ENCODE results near the gene ITGA2B.
"Not testable (repeated sequence)": the region's sequence is repeated elsewhere in the genome, so short reads cannot be mapped to it uniquely, and the experiment has no call there.

Gene ITGA2B

GRCh38 chr17:44390250-44390870 lies 911 bp upstream of the ITGA2B start:
- DNase-seq, result no peak

DNA sequence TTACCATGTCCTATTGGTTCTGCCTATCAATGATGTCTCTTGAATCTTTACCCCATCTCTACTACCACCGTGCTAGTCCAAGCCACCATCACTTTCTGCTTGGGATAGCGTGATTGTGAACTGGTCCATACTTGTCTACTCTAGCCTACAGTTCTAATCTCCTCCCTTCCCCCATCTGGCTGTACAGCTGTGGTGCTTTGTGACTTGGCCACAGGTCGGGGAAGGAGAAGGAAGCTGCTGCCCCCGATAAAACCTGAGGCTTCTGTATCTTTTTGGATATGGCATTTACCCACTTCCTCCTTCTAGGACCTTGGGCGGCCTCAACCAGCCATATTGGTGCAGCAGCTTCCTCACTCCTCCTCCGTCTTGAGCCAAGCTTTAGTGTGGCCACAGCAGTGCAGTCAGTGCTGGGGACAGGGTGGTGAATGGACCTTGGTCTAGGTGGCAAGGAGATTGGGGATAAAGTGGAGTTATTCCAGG lies 314 bp upstream of the ITGA2B start:
- no peak for DNase-seq

GRCh38 chr17:44387804-44388203 lies 1.6 kb downstream of the ITGA2B start:
- no peak for DNase-seq

DNA sequence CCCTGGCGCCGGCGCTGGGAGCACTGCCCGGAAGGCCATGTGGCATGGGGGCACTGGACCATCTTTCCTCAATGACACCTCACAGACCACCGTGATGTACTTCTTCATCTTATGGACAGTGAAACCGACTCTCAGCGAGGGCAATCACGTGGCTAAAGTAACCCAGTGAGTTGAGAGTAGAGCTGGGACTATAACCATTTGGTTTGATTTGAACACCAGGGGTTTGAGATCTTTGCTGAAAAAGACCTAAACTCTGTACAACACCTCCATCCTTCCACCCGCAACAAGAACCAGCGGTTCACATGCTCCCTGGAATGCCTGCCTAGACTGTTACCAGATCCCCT lies 3.3 kb downstream of the ITGA2B start:
- no peak for DNase-seq

DNA sequence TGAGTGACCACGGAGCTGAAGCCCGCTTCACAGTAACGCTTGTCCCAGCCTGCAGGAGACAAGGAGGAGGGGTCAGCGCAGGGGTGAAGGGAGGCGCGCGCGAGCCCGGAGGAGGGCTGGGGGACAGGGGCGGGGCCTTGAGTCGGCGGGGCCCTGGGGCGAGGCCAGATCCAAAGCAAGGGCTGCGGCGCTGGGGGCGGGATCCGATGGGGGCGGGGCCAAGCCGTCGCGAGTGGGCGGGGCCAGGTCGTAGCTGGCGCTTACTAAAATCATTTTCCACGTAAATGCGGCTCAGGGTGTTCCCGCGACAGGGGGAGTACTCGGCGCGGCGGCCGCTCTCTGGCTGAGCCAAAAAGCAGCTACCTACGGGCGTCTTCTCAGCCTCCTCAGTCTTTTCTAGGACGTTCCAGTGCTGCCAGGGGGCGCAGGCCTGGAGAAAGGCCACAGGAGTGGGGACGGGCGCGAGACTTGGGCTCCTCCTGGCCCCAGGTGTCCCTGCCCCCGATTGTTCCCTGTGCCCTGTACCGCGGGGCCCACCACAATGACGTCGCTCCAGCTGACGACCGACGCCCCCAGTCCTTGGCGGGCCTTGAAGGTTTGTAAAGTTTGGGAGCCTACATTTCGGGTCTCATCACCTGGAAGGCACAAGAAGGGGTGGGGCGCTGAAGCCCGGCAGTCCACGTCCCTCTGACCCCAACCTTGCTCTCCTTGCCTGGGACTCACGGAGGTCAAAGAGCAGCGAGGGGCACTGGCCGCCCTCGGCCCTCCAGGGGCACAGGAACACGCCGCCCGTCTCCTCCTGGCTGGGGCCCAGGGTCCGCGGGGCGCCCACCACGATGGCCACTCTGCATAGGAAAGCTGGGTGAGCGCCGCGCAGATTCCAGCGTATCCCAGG lies 3.9 kb downstream of the ITGA2B start:
- peak; percentile 87 to 90 for DNase-seq

- no peak for DNase-seq
Measured at GRCh38 chr17:44384823-44385286, 4.6 kb downstream of the ITGA2B start.

- DNase-seq, result no peak
Measured at GRCh38 chr17:44384281-44384822, 5.1 kb downstream of the ITGA2B start.

- no peak for DNase-seq
Measured at GRCh38 chr17:44383861-44384260, 5.6 kb downstream of the ITGA2B start.

DNA sequence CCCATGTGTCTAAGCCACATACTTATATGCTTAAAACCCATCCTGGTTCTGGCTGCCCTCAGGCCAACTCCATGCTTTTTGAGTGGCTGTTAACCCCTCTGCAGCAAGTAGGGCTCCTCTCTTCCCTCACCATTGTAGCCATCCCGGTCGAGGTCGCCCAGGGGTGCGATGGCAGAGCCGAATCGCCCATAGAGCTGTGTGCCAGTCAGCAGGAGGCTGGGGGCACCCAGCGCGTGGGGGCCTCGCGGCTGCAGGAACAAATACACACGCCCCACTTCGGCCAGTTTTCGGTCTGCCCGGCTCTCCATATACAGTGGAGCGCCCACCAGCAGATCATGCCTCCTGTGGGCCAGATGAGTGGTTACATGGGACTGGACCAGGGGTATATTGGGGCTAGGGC lies 6.1 kb downstream of the ITGA2B start:
- no peak for DNase-seq

DNA sequence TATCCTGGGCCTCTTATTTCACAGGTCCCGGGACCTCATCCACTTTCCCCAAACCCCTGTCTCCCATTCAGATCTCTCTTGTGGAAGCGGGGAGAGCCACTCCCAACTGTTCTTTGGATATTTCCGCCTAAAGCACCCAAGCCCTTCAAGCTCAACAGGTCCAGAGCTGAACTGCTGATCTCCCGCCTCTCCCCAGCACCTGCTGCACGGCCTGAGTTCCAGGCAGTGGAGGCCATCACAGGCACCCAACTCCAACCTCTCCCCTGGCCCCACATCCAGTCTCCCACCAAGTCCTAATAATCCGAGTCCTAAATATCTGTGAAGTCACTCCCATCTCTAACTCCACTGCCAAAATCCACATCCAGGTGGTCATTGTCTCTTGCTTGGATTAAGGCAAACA lies 6.5 kb downstream of the ITGA2B start:
- no peak for DNase-seq

- DNase-seq, result no peak
Measured at GRCh38 chr17:44381810-44382305, 7.6 kb downstream of the ITGA2B start.

DNA sequence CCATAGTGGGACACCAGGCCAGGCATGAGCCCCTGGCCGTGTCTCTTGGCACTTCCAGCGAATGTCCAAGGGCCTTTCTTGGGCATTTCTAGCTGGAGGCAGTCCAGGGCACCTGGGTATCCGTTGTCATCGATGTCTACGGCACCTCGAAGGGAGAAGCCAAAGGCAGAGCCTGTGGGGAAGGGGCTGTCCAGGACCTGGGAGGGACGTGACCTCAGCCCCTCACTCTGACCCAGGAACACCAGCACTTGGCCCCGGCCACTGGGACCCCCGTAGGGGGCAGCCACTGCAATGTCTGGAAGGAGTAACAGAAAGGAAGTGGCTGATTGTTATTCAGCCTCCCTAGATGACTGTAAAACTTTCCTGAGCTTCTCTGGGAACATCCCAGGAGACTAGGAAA lies 8.7 kb downstream of the ITGA2B start:
- no peak for DNase-seq

DNA sequence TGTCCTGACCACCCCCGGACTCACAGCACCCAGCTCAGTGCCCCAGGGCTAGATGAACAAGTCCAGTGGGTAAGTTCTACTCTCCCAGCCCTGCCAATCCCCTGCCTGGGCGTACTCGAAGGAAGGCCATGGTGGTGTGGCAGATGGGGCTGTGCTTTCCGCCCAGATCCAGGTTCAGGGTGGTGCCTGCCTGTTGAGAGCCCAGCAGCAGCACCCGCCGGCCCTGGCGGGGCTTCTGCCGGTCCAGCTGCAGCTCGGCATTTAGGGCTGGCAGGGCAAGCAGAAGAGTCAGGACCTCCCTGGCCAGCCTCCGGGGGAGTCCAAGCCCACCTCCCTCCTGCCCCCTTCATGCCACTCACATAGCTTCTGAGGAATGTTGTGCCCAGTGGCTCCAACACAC lies 9.6 kb downstream of the ITGA2B start:
- no peak for DNase-seq

DNA sequence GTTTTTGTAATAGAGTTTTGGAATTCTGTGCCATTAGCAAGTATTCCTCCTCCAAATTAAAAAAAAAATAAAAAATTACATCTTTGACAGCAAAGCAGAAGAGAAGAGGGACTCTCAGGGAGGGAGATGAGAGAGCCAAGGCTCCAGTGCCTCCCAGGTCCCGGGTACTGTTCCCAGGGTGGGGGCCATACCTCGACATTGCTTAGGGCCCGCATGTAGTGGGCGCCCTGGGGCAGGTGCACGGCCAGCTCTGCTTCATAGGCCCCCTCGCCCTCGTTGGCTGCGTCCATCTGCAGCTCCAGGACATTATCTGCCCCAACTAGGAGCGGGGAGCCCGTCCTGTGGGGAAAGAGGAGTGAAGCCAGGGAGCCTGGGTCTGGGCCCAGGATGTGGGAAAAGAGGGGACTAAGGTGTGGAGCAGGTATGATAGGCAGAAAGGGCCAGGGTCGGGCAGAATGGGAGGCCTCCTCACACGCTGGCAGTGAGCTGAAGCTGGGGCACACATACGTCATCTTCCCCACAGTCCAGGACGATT lies 11.2 kb downstream of the ITGA2B start:
- DNase-seq, result no peak

GRCh38 chr17:44376779-44377178 lies 12.7 kb downstream of the ITGA2B start:
- no peak for DNase-seq

- DNase-seq, result peak in 1 of 2 donors; percentile 33
Measured at GRCh38 chr17:44376124-44376523, 13.3 kb downstream of the ITGA2B start.

- DNase-seq, result no peak
Measured at GRCh38 chr17:44375196-44376017, 14.0 kb downstream of the ITGA2B start.

GRCh38 chr17:44374306-44375195 lies 14.9 kb downstream of the ITGA2B start:
- no peak for DNase-seq

- no peak for DNase-seq
Measured at GRCh38 chr17:44372036-44372435, 17.4 kb downstream of the ITGA2B start.

DNA sequence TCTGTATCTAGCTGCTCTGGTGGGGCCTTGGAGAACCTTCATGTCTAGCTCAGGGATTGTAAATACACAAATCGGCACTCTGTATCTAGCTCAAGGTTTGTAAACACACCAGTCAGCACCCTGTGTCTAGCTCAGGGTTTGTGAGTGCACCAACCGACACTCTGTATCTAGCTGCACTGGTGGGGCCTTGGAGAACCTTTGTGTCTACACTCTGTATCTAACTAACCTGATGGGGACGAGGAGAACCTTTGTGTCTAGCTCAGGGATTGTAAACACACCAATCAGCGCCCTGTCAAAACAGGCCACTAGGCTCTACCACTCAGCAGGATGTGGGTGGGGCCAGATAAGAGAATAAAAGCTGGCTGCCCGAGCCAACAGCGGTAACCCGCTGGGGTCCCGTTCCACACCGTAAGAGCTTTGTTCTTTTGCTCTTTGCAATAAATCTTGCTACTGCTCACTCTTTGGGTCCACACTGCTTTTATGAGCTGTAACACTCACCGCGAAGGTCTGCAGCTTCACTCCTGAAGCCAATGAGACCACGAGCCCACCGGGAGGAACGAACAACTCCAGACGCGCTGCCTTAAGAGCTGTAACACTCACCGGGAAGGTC lies 19.9 kb downstream of the ITGA2B start:
- DNase-seq, result not testable (repeated sequence)

Measured in stimulated activated CD4-positive, alpha-beta T cell treated with anti-CD3 and anti-CD28 coated beads, Interleukin-2, amount 100 ng/mL, for 24 hours (primary cell).